B cell (primary cell): ENCODE measurements around the gene LEMD2.

Experiments used
- EZH2 ChIP-seq: IDR thresholded peaks from 2 replicates; pipeline ENCODE4 v1.6.1; 2012; ENCODE audit warnings: borderline replicate concordance, low read depth, mild to moderate bottlenecking, moderate library complexity, low read length; ENCODE audit not compliant: insufficient read depth, poor library complexity, severe bottlenecking
- TF ChIP-seq, protein P1 (sequence below): fragments of 200-600 bp; IDR thresholded peaks from one replicate; pipeline ENCODE4 v1.8.0; 2022; ENCODE audit warnings: antibody characterized with exemption, mild to moderate bottlenecking

DNA sequence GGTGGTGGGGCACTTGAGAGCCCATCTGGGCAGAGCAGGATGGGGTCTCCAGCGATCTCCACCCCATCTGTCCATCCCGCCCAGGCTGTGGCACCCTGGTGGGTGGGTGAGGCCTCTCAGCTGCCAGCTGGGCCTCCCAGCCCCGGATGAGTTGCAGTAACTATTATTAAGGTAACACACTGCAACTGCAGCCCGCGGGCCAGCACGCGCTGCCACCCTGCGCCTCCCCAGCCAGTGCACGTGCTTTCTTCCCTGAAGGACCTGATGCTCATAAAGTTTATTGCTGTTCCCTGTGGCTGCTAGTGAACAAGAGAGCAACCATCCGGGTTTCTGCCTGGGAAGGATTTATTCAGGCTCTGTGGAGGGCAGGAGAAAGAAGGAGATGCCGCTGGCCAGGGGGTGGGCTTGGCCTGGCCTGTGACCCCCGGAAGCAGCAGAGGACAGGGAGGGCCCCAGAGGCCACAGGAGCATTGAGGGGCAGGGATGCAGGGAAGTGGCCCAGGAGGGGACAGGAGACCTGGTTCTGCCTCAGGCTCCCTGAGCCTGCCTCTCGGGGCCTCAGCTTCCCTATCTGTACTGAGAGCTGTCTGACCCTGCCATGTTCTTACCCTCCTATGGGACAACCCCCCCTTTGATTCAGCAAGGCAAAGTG, 43.9 kb downstream of the LEMD2 start:
- TF ChIP-seq, protein P1, sequence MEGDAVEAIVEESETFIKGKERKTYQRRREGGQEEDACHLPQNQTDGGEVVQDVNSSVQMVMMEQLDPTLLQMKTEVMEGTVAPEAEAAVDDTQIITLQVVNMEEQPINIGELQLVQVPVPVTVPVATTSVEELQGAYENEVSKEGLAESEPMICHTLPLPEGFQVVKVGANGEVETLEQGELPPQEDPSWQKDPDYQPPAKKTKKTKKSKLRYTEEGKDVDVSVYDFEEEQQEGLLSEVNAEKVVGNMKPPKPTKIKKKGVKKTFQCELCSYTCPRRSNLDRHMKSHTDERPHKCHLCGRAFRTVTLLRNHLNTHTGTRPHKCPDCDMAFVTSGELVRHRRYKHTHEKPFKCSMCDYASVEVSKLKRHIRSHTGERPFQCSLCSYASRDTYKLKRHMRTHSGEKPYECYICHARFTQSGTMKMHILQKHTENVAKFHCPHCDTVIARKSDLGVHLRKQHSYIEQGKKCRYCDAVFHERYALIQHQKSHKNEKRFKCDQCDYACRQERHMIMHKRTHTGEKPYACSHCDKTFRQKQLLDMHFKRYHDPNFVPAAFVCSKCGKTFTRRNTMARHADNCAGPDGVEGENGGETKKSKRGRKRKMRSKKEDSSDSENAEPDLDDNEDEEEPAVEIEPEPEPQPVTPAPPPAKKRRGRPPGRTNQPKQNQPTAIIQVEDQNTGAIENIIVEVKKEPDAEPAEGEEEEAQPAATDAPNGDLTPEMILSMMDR: no peak
- TF ChIP-seq EZH2: no peak
